ENCODE results near the gene PLVAP.
"Not testable (repeated sequence)": the region's sequence is repeated elsewhere in the genome, so short reads cannot be mapped to it uniquely, and the experiment has no call there.

Gene PLVAP

DNA sequence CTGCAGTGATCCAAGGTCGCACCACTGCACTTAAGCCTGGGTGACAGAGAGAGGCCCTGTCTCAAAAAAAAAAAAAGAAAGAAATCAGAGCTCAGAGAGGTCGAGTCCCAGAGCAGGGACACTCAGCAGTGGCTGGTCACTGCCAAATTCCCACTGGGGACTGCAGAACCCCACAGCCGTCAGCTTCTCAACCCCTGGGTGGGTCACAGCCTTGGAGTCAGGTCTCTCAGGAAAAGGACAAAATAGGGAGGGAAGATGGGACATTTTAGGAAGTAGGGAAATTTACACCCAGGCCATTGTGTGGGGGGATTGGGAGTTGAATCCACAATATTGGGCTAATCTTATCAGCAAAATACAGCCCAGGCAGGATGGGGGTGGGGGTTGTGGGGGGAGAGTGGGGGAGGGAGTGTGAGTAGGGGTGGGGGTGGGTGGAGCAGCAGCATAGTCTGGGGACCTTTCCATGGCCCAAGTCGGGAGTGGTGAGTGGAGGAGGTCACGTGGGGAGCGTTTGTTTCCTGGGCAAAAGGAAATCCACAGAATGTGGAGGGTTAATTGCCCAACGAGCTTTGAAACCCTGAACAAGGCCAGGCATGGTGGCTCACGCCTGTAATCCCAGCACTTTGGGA lies 21.9 kb upstream of the PLVAP start:
- no peak for DNase-seq

GRCh38 chr19:17394891-17395415 lies 17.8 kb upstream of the PLVAP start:
- DNase-seq: peak; percentile 83 to 87

GRCh38 chr19:17393914-17394313 lies 16.8 kb upstream of the PLVAP start, which contains the start of gene CCDC194:
CCDC194 (minus strand) TSS chr19:17394196; CDS start chr19:17394158, 38 bp downstream.
- DNase-seq: no peak

GRCh38 chr19:17393002-17393401 lies 15.9 kb upstream of the PLVAP start:
- no peak for DNase-seq

DNA sequence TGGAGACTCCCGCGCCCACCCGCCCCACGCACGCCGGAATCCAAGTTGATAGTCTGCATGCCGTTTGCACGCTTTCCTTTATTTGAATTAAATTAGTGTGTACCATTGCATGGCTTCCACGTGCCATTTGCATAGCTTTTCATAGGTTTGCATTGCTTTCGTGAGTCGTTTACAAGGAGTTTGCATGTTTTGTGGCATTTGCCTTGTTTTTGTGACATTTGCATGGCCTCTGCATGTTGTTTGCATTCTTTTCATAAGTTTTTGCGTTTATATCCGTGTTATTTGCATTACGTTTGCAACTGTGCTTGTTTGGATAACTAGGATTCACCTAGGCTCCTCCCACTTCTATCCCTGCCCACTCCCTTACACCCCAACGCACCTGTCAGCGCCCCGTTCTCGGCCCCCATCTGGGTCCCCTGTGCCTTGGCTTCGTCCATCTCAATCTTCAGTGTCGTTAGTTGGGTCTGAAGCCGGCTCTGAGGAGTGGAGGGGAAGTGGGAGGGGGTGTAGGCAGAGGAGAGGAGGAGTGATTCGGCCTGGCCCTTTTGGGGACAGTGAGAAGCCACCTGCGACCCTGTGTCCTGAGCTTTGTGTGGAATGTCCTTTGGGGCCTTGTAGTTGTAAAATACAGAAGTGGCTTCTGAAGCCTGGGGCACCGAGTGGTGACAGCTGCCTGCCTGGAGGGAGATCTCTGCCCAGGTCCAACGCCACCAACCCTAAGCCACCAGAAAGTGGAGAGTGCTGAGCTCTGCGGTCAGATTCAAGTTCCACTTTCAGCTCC lies 14.4 kb upstream of the PLVAP start:
- DNase-seq: no peak

DNA sequence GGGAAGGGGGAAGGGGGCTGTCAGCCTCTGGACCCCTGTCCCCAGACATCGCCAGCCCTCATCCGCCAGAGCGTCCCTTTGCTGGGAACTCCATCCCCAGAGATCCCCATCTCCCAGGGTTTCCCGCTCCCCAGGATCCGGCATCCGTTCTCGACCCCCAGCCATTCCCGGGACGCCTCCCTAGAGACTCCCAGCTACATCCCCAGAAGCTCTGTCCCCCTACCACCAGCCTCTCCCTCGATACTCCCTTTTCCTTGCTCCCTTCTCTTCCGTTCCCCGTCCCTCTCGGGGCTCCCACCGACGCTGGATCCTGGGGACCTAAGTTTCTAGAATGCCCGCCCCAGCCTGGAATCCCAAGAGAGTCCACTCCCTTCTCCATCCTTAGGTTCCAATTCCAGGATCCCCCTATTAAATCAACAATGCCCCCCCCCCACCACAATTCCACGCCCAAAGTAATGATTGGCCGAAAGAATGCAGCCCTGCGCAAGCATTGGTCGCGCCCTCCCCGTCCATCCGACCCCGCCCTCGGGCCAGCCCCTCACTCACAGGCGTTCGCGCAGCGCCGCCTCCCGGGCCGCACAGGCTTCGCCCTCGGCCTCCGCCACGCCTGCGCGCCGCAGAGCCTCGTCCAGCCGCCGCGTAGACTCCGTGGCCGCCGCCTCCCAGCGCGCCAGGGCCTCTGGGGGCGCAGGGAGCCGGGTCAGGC lies 13.7 kb upstream of the PLVAP start:
- DNase-seq: peak; percentile 94 to 95

- no peak for DNase-seq
Measured at GRCh38 chr19:17389957-17390664, 13.0 kb upstream of the PLVAP start.

DNA sequence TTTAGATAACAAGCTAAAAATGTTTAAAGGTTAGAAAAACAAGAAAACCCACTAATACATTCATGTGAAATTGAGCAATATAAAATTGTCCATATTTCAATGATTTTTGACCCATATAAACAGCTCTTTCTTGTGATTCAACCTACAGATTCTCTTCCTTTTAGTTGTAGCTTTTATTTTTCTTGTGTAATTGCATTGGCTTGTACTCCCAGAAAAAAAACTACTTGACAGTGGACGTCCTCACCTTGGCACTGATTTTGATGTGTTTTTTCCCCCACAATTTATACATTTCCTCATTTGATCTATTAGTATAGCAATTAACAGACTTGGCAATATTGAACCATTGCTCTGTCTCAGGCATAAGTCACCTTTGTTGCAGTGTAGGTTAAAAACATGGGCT lies 12.1 kb upstream of the PLVAP start:
- no peak for DNase-seq

DNA sequence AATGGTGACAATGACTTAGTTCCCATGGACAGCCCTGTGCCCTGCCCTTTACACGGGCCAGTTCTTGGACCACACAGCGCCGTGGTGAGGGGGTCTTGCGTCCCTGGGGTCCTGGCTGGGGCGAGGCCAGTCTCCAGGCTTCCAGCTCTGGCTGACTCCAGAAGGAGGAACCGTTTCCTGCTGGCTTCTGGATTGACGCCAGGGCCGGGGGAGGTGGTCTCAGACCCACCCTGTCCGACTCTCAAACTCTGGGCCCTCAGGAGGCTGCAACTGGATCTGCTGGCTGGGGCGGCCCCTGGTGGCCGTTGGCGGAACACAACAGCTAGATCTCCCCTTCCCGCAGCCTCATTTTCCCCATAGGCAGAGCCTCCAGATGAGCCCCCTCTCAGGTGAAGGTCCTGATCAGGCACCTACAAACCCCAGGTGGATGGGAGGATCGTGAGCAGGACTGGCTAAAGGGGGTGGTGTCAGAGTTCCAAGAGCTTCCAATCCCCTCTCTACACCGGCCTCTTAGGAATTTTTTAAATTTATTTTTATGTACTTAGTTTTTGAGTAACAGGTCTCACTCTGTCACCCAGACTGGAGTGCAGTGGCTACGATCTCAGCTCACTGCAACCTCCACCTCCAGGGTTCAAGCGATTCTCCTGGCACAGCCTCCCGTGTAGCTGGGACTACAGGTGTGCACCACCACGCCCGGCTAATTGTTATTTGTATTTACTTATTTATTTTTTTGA lies 8.9 kb upstream of the PLVAP start:
- DNase-seq: peak; percentile 76

- no peak for DNase-seq
Measured at GRCh38 chr19:17380426-17381138, 3.4 kb upstream of the PLVAP start.

GRCh38 chr19:17379221-17379631 lies 2.1 kb upstream of the PLVAP start:
- no peak for DNase-seq

- DNase-seq: no peak
Measured at GRCh38 chr19:17378271-17378670, 1.1 kb upstream of the PLVAP start.

- no peak for DNase-seq
Measured at GRCh38 chr19:17370026-17370587, 7.0 kb downstream of the PLVAP start.

DNA sequence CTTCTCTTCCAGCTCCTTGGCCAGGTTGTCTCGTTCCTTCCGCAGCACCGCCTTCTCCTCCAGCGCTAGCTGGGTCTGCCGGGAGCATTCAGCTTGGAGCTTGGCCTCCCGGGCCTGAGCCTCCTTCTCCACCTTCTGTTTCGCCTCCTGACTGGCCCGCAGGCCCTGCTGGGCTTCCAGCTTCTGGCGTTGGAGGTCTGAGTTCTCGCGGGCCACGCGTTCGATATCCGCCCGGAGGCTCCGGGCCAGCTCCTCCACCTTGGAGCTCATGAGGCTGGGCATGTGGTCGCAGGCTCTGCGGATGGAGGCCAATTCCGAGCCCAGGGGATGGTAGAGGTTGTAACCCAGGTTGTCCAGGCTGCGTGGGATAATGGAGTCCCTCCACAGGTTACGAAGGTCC lies 11.8 kb downstream of the PLVAP start:
- no peak for DNase-seq

DNA sequence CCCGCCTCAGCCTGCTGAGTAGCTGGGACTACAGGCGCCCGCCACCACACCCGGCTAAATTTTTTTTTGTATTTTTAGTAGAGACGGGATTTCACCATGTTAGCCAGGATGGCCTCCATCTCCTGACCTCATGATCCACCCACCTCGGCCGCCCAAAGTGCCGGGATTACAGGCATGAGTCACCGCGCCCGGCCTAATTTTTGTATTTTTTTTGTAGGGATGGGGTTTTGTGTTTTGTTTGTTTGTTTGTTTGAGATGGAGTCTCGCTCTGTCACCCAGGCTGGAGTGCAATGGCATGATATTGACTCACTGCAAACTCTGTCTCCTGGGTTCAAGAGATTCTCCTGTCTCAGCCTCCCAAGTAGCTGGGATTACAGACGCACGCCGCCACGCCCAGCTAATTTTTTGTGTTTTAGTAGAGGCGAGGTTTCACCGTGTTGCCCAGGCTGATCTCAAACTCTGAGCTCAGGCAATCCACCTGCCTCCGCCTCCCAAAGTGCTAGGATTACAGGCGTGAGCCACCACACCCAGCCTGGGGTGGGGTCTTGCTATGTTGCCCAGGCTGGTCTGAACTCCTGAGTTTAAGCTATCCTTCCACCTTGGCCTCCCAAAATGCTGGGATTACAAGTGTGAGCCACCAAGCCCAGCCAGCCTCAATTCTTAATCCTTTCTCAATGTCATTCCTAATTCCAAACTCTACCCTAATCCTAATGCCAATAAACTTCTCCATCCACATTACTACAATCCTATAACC lies 13.1 kb downstream of the PLVAP start:
- not testable (repeated sequence) for DNase-seq

DNA sequence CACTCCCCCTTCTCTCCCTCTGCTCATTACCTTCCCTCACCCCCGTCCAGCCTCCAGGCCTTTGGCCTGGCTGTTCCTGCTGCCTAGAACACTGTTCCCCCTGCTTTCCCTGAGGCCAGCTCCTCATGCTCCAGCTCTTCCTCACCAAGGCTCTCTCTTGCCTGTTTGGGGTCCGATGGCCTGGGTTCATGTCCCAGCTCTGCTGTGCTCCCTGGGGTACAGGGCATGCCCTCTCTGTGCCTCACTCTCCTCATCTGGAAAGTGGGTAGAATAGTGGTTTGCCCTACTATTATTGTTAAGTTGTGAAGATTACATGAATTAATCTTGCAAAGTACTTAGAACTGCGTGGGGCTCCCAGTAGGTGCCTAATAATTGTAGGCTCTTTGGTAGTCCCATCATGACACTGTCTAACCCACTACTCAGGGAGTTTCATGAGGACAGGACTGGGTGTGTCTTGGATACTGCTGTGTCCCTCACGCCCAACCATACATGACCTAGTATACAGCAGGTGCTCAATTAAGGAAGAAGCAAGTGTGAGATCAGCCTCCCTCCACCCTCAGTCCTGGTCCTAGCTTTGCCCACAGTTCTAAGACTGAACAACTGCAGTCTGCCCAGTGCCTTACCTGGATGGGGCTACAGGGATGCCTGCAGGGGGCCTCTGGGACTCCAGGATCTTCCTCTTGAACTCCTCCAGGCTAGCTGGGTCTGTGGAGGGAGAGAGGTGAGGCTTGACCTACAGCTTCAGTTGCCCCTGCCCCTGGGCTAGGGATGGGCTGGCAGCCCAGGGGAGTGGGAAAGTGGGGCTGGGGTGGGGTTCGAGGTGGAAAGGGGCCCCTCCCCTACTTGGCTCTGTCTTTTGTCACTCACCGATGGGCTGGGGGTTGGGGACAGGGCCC lies 17.0 kb downstream of the PLVAP start:
- DNase-seq: no peak

- no peak for DNase-seq
Measured at GRCh38 chr19:17358395-17358794, 18.7 kb downstream of the PLVAP start.

DNA sequence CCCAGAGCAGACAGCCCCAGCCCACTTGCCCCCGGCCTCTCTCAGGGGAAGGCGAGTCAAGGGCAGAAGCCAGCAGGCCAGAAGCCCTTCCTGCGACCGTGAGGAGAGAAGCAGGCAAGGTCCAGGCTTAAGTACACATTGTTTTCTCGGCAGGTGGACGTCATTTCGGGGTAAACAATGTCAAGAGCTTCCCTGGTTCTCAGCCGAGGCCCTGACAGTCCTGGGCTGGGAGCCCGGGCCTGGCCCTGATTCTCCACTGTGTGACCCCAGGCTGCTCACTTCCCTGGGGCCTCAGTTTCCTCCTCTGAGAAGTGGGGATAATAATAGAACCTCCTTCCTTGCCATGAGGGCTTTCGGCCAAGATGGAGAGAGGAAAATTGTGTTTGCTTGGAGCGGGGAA lies 19.4 kb downstream of the PLVAP start:
- DNase-seq: no peak

- DNase-seq: no peak
Measured at GRCh38 chr19:17357078-17357666, 20.0 kb downstream of the PLVAP start.
